Left ventricle myocardium inferior (tissue), 1 donor: ENCODE results near the gene ARL8A. TPM values are rescaled to one million over a fixed set of nuclear protein-coding genes. Genes with fewer than 3 reads are reported as not detected.

Experiments used
- DNase-seq: peaks from one replicate; pipeline ENCODE4 v3.0.0-alpha.2; 2020
- H3K27ac ChIP-seq: fragments of 200-600 bp; replicated peaks from 2 replicates; pipeline ENCODE4 v1.8.0; 2021
- H3K27me3 ChIP-seq: fragments of 200-600 bp; 2 replicates; pipeline ENCODE4 v1.8.0; 2021; ENCODE audit warnings: low read depth
- H3K36me3 ChIP-seq: fragments of 200-600 bp; 2 replicates; pipeline ENCODE4 v1.8.0; 2021
- H3K4me1 ChIP-seq: fragments of 200-600 bp; 2 replicates; pipeline ENCODE4 v1.8.0; 2021
- H3K4me3 ChIP-seq: fragments of 200-600 bp; 2 replicates; pipeline ENCODE4 v1.8.0; 2021; ENCODE audit warnings: mild to moderate bottlenecking, moderate library complexity
- H3K9me3 ChIP-seq: fragments of 200-600 bp; replicated peaks from 2 replicates; pipeline ENCODE4 v1.8.0; 2021
- intact Hi-C: fragments of 100-400 bp; cut with micrococcal nuclease; formaldehyde crosslinking; loops from one replicate; pipeline ENCODE4 v1.11.0; 2022
- total RNA-seq: library from RNA; stranded (reverse); fragmentation: NEBNext Ultra II Directional; extraction: Animal tissue kit (Norgen Biotek cat#: 25700); gene quantifications from one replicate; pipeline ENCODE4 v1.2.1, GENCODE V29; 2021
- TF ChIP-seq, protein P1 (sequence below): fragments of 200-600 bp; IDR thresholded peaks from 2 replicates; pipeline ENCODE4 v1.8.0; 2021; ENCODE audit warnings: antibody characterized with exemption, mild to moderate bottlenecking, borderline replicate concordance
- donor health status: DM: no; HTN: yes; CAD: no; lungs with severe emphysema.

The ARL8A gene
- total RNA-seq, 1 donor from 2014 or later: 64.7 TPM

DNA sequence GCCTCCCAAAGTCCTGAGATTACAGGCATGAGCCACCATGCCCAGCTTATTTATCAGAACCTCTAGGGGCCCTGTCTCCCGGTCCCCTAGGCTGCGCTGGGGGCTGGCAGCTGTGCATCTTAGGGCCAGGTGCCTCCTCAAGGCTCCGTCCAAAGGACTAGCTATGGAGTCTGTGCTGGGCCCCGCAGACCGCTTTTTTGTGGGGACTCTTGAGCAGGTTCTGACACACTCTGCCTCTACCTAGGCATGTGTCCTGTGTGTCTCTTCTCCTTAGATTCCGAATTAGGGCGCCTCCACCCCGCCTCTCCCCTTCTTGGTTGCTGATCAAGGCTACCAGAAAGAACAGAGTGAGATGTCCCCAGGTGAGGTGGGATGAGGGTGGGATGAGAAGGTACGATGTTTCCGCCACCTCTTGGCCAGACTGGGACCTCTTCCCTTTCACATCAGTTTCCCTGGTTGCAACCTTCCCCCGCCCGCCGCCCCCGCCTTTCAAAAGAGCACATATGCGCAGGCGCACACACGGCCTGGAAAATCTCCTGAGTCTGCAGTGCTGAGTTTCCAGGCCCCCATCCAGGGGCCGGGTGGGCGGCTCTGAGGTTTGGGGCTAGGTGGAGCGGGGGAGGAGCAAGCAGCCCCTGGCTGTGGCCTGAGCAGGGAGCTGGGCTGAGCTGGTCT lies 20.9 kb upstream of the ARL8A start:
- TF ChIP-seq, protein P1, sequence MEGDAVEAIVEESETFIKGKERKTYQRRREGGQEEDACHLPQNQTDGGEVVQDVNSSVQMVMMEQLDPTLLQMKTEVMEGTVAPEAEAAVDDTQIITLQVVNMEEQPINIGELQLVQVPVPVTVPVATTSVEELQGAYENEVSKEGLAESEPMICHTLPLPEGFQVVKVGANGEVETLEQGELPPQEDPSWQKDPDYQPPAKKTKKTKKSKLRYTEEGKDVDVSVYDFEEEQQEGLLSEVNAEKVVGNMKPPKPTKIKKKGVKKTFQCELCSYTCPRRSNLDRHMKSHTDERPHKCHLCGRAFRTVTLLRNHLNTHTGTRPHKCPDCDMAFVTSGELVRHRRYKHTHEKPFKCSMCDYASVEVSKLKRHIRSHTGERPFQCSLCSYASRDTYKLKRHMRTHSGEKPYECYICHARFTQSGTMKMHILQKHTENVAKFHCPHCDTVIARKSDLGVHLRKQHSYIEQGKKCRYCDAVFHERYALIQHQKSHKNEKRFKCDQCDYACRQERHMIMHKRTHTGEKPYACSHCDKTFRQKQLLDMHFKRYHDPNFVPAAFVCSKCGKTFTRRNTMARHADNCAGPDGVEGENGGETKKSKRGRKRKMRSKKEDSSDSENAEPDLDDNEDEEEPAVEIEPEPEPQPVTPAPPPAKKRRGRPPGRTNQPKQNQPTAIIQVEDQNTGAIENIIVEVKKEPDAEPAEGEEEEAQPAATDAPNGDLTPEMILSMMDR: no peak
- no peak for DNase-seq
- Histone ChIP-seq H3K27me3 (no peaks in the 10 kb centered on the region), H3K36me3 (no peaks in the 10 kb centered on the region), H3K27ac (no peak overlapping the region), H3K4me3 (no peak overlapping the region), H3K9me3 (no peaks in the 10 kb centered on the region), H3K4me1 (no peaks in the 10 kb centered on the region)
- intact Hi-C loops: no loop called here

DNA sequence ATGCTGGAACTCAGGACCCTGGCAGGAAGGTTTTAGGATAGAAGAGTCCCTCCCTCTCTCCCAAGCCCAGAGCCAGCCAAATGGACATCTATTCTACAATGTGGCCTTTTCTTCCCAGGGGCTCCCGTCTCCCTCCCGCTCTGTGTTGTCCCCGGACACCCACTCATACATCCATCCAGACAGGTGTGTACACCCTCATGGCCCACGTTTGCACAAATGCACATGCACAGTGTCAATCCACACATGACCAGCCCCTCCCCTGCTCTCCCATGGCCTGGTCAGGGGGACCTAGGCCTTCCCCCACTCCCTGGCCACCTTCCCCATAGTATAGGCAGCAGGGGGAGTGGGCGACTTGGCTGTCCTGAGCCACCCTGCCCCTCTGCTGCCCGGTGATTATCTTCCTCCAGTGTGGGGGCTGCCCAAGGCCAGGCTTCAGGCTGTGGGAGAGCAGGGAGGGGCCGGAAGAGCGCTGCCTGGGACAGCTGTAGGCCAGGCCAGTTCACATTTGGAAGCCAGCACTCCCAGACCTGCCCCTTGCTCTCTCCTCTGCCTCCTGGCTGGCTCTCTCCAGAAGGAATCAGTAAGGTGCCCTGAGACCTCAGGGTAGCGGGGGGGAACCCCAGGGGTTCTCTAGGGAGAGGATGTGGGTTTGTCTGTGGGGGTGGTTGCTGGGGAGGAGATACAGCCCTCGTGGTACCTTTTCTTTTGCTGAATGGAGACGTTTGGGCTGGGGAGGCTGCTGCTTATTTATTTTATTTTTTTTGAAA lies 19.9 kb upstream of the ARL8A start:
- no peaks in the 10 kb centered on the region for H3K27me3 ChIP-seq
- H3K4me3 ChIP-seq: no peak overlapping the region
- DNase-seq: no peak
- intact Hi-C loops: no loop called here
- no peak overlapping the region for H3K27ac ChIP-seq
- H3K36me3 ChIP-seq: no peaks in the 10 kb centered on the region
- H3K4me1 ChIP-seq: no peaks in the 10 kb centered on the region
- TF ChIP-seq, protein P1: no peak
- no peaks in the 10 kb centered on the region for H3K9me3 ChIP-seq

DNA sequence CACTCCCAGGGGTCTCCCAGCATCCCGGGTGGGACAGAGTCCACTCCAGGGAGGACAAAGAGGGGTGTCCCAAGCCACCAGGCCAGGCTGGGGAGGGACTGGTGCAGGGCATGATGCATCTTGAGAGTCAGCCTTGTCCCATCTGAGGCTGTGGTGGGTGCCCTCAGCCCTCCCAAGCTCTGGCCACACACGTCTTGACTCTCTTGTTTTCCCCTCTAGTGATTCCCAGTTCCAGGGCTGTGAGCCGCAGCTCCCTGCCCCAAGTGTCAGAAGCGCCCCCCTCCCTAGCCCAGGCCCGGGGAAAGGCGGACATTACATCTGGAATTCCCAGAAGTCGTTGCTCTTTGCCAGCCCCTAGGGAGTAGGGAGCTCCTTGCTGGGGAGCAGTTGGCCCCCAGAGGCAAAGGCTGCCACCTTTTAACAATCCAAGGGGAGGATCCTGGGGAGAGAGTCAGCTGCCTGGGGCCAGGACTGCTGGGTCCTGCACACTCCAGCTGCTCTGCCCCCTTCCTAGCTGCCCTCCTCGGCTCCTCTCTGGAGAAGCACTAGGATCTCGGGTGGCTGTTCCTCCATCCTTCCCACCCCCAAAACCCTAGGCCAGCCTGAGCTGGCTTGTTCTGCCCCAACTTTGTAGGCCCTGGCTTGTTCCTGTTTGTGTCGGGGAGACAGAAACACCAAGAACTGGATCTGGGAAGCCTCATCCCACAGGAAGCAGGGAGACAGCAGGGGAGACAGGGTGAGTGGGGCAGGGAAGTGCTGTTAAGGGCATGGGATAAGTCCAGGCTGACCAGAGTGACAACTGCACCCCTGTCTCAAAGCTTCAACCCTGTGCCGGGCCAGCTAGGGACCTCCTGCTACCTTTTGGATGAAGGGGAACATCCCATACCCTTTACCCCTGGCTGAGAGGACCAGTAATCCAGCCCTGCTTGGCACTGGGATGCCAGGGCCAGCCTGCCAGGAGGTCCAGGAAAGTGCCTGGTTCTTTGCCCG lies 19.0 kb upstream of the ARL8A start:
- intact Hi-C loops: no loop called here
- Histone ChIP-seq H3K4me3 (no peak overlapping the region), H3K36me3 (no peaks in the 10 kb centered on the region), H3K4me1 (no peaks in the 10 kb centered on the region), H3K27me3 (no peaks in the 10 kb centered on the region), H3K27ac (no peak overlapping the region), H3K9me3 (no peaks in the 10 kb centered on the region)
- TF ChIP-seq, protein P1: no peak
- no peak for DNase-seq

DNA sequence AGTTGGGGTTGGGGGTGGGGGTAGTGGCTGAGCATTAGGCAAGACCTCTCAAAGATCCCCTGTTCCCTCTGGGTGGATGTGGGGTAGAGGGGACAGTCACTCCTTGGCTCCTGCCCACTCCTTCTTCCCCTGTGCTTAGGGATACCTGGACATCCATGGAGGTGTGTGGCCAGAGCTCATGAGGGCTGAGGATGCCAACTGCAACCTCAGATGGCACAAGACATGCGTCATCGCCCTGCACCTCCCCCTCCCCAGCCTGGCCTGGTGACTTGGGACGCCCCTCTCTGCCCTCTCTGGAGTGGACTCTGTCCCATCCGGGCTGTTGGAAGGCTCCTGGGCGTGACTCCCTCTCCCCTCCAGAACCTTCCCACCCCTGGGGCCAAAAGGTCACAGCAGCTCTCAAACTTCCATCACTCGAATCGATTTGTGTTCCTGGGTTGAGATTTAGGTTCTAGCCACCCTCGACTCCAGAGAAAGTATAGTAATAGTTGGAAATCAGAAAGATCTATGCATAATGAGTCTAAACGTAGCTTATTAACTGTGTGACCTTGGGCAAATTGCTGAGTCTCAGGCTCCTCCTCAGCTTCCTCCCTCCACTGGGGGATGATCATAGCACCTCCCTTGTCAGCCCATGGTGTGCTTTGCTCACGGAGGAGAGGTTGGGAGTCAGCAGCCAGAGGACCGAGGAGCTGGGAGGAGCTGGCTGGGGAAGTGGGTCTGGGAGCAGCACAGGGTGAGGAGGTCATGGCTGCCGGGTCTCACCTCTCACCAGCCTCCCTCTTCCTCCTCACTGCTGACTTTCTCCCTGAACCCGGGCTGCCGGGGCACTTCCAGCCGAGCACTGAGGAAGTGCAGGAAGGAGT lies 18.1 kb upstream of the ARL8A start:
- intact Hi-C loops: no loop called here
- H3K27ac ChIP-seq: no peak overlapping the region

More for the DNA sequence above, 18.1 kb upstream of the ARL8A start:
- no peaks in the 10 kb centered on the region for H3K36me3 ChIP-seq
- TF ChIP-seq, protein P1: no peak
- H3K4me1 ChIP-seq: no peaks in the 10 kb centered on the region
- no peaks in the 10 kb centered on the region for H3K27me3 ChIP-seq
- no peak for DNase-seq
- H3K4me3 ChIP-seq: no peak overlapping the region
- no peaks in the 10 kb centered on the region for H3K9me3 ChIP-seq
